GM23338 (cell line): ENCODE results near the gene PRKAB2.

Experiments
- CREB1 ChIP-seq: fragments of 250-450 bp; sonication (Bioruptor Pico); IDR thresholded peaks from 2 replicates; pipeline ENCODE4 v1.5.0; 2020; ENCODE audit warnings: low read depth, mild to moderate bottlenecking, moderate library complexity
- EZH2 ChIP-seq: fragments of 200-600 bp; sonication (generic); IDR thresholded peaks from one replicate; pipeline ENCODE4 v1.8.0; 2017; ENCODE audit warnings: antibody characterized with exemption, mild to moderate bottlenecking, low read depth; ENCODE audit not compliant: unreplicated experiment
- EZH2phosphoT487 ChIP-seq: fragments of 200-600 bp; sonication (generic); IDR thresholded peaks from one replicate; pipeline ENCODE4 v1.8.1; 2018; ENCODE audit warnings: antibody characterized with exemption; ENCODE audit not compliant: unreplicated experiment
- JUNB ChIP-seq: IDR thresholded peaks from one replicate; pipeline ENCODE4 v1.6.1; 2016; ENCODE audit warnings: antibody characterized with exemption; ENCODE audit not compliant: unreplicated experiment
- POLR2AphosphoS5 ChIP-seq: IDR thresholded peaks from 2 replicates; pipeline ENCODE4 v1.6.1; 2016; ENCODE audit warnings: antibody characterized with exemption, low read depth
- STAT1 ChIP-seq: IDR thresholded peaks from one replicate; pipeline ENCODE4 v1.6.1; 2016; ENCODE audit warnings: antibody characterized with exemption; ENCODE audit not compliant: unreplicated experiment
- TF ChIP-seq, protein P1 (sequence below), 2 experiments: fragments of 200-600 bp in 1 of 2; sonication (generic) in 1 of 2; conservative IDR thresholded peaks; 2 replicates each; pipeline versions ENCODE4 v1.5.1 to v1.6.1; 2016 to 2017; ENCODE audit warnings: antibody characterized with exemption in 2 of 2, low read depth in 2 of 2, mild to moderate bottlenecking in 2 of 2, moderate library complexity in 1 of 2
- TF ChIP-seq, protein P2 (sequence below): IDR thresholded peaks from one replicate; pipeline ENCODE4 v1.6.1; 2018; ENCODE audit warnings: antibody characterized with exemption; ENCODE audit not compliant: unreplicated experiment
- TF ChIP-seq, protein P3 (sequence below): fragments of 250-450 bp; sonication (Bioruptor Pico); IDR thresholded peaks from 2 replicates; pipeline ENCODE4 v1.5.0; 2020; ENCODE audit warnings: mild to moderate bottlenecking, moderate library complexity

DNA sequence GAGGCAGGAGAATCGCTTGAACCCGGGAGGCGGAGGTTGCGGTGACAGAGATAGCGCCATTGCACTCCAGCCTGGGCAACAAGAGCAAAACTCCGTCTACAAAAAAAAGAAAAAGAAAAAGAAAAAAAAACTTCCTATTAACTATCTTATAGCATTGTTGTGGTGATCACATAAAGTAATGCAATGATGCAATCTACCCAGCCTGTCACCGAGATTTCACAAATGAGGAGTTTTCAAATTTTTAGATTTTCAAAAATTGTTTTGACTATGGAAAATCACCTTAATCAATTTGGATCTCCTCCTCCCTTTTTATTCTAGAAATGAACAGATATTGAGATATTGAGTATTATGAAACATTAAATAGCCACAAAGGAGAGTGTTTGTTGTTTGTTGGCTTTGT, 44.9 kb upstream of the PRKAB2 start:
- TF ChIP-seq CREB1 (no peak), EZH2 (no peak), JUNB (no peak), POLR2AphosphoS5 (no peak), STAT1 (no peak), EZH2phosphoT487 (no peak)
- TF ChIP-seq, protein P1, sequence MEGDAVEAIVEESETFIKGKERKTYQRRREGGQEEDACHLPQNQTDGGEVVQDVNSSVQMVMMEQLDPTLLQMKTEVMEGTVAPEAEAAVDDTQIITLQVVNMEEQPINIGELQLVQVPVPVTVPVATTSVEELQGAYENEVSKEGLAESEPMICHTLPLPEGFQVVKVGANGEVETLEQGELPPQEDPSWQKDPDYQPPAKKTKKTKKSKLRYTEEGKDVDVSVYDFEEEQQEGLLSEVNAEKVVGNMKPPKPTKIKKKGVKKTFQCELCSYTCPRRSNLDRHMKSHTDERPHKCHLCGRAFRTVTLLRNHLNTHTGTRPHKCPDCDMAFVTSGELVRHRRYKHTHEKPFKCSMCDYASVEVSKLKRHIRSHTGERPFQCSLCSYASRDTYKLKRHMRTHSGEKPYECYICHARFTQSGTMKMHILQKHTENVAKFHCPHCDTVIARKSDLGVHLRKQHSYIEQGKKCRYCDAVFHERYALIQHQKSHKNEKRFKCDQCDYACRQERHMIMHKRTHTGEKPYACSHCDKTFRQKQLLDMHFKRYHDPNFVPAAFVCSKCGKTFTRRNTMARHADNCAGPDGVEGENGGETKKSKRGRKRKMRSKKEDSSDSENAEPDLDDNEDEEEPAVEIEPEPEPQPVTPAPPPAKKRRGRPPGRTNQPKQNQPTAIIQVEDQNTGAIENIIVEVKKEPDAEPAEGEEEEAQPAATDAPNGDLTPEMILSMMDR (conservative IDR thresholded peaks at IDR 0.05; ENCODE audit: low read depth in 2 of 2): no peak
- TF ChIP-seq, protein P2, sequence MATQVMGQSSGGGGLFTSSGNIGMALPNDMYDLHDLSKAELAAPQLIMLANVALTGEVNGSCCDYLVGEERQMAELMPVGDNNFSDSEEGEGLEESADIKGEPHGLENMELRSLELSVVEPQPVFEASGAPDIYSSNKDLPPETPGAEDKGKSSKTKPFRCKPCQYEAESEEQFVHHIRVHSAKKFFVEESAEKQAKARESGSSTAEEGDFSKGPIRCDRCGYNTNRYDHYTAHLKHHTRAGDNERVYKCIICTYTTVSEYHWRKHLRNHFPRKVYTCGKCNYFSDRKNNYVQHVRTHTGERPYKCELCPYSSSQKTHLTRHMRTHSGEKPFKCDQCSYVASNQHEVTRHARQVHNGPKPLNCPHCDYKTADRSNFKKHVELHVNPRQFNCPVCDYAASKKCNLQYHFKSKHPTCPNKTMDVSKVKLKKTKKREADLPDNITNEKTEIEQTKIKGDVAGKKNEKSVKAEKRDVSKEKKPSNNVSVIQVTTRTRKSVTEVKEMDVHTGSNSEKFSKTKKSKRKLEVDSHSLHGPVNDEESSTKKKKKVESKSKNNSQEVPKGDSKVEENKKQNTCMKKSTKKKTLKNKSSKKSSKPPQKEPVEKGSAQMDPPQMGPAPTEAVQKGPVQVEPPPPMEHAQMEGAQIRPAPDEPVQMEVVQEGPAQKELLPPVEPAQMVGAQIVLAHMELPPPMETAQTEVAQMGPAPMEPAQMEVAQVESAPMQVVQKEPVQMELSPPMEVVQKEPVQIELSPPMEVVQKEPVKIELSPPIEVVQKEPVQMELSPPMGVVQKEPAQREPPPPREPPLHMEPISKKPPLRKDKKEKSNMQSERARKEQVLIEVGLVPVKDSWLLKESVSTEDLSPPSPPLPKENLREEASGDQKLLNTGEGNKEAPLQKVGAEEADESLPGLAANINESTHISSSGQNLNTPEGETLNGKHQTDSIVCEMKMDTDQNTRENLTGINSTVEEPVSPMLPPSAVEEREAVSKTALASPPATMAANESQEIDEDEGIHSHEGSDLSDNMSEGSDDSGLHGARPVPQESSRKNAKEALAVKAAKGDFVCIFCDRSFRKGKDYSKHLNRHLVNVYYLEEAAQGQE: no peak
- TF ChIP-seq, protein P3, sequence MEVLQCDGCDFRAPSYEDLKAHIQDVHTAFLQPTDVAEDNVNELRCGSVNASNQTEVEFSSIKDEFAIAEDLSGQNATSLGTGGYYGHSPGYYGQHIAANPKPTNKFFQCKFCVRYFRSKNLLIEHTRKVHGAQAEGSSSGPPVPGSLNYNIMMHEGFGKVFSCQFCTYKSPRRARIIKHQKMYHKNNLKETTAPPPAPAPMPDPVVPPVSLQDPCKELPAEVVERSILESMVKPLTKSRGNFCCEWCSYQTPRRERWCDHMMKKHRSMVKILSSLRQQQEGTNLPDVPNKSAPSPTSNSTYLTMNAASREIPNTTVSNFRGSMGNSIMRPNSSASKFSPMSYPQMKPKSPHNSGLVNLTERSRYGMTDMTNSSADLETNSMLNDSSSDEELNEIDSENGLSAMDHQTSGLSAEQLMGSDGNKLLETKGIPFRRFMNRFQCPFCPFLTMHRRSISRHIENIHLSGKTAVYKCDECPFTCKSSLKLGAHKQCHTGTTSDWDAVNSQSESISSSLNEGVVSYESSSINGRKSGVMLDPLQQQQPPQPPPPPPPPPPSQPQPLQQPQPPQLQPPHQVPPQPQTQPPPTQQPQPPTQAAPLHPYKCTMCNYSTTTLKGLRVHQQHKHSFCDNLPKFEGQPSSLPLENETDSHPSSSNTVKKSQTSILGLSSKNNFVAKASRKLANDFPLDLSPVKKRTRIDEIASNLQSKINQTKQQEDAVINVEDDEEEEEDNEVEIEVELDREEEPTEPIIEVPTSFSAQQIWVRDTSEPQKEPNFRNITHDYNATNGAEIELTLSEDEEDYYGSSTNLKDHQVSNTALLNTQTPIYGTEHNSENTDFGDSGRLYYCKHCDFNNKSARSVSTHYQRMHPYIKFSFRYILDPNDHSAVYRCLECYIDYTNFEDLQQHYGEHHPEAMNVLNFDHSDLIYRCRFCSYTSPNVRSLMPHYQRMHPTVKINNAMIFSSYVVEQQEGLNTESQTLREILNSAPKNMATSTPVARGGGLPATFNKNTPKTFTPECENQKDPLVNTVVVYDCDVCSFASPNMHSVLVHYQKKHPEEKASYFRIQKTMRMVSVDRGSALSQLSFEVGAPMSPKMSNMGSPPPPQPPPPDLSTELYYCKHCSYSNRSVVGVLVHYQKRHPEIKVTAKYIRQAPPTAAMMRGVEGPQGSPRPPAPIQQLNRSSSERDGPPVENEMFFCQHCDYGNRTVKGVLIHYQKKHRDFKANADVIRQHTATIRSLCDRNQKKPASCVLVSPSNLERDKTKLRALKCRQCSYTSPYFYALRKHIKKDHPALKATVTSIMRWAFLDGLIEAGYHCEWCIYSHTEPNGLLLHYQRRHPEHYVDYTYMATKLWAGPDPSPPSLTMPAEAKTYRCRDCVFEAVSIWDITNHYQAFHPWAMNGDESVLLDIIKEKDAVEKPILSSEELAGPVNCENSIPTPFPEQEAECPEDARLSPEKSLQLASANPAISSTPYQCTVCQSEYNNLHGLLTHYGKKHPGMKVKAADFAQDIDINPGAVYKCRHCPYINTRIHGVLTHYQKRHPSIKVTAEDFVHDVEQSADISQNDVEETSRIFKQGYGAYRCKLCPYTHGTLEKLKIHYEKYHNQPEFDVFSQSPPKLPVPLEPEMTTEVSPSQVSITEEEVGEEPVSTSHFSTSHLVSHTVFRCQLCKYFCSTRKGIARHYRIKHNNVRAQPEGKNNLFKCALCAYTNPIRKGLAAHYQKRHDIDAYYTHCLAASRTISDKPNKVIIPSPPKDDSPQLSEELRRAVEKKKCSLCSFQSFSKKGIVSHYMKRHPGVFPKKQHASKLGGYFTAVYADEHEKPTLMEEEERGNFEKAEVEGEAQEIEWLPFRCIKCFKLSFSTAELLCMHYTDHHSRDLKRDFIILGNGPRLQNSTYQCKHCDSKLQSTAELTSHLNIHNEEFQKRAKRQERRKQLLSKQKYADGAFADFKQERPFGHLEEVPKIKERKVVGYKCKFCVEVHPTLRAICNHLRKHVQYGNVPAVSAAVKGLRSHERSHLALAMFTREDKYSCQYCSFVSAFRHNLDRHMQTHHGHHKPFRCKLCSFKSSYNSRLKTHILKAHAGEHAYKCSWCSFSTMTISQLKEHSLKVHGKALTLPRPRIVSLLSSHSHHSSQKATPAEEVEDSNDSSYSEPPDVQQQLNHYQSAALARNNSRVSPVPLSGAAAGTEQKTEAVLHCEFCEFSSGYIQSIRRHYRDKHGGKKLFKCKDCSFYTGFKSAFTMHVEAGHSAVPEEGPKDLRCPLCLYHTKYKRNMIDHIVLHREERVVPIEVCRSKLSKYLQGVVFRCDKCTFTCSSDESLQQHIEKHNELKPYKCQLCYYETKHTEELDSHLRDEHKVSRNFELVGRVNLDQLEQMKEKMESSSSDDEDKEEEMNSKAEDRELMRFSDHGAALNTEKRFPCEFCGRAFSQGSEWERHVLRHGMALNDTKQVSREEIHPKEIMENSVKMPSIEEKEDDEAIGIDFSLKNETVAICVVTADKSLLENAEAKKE (CRISPR knock-in tag): no peak
